ENCODE results near the gene PGBD5. TPM values are rescaled to one million over a fixed set of nuclear protein-coding genes. Genes with fewer than 3 reads are reported as not detected.

The PGBD5 gene
- total RNA-seq, 1 donor from 2014 or later, result 1.8 TPM

- Mint-ChIP-seq H3K9me3 (ENCODE audit: low read depth) (no peaks in the 10 kb centered on the region), H3K4me1 (ENCODE audit: low read depth) (no peaks in the 10 kb centered on the region), H3K27me3 (ENCODE audit: low read depth) (peaks cover 23% of the 10 kb centered on the region), H3K36me3 (ENCODE audit: low read depth) (no peaks in the 10 kb centered on the region), H3K27ac (ENCODE audit: unreplicated experiment) (no peak overlapping the region), H3K4me3 (ENCODE audit: unreplicated experiment) (no peak overlapping the region)
- TF ChIP-seq CTCF (IDR thresholded peaks at IDR 0.05), result no peak
- no peak for DNase-seq (ENCODE audit: low spot score)
These were observed 4.4 kb upstream of the PGBD5 start for GRCh38 chr1:230430499-230430898.

GRCh38 chr1:230429067-230429735, 3.1 kb upstream of the PGBD5 start:
- no peak for TF ChIP-seq CTCF (IDR thresholded peaks at IDR 0.05)
- H3K36me3 Mint-ChIP-seq (ENCODE audit: low read depth), result no peaks in the 10 kb centered on the region
- peaks cover 28% of the 10 kb centered on the region for H3K27me3 Mint-ChIP-seq (ENCODE audit: low read depth)
- H3K27ac Mint-ChIP-seq (ENCODE audit: unreplicated experiment), result no peak overlapping the region
- DNase-seq (ENCODE audit: low spot score), result no peak
- peaks cover 11% of the 10 kb centered on the region for H3K4me1 Mint-ChIP-seq (ENCODE audit: low read depth)
- no peaks in the 10 kb centered on the region for H3K9me3 Mint-ChIP-seq (ENCODE audit: low read depth)
- no peak overlapping the region for H3K4me3 Mint-ChIP-seq (ENCODE audit: unreplicated experiment)

DNA sequence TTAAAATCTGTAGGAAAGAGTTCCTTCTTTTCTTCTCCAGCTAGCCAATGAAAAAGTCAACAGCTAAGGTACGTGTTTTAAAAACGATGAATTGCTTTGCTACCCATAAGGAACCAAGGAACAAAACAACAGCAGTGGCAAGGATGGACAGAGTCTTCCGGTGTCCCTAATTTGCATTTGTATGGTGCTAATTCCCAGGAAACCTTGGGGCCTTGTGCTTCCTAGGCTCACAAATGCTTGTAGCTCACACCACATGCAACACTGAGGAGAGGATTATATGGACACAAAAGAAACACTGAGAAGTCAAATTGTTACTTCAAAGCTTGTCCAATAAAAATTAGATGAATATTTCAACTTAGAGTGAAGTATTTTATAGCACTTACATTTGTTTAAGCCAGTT, 1.8 kb upstream of the PGBD5 start:
- no peak overlapping the region for H3K4me3 Mint-ChIP-seq (ENCODE audit: unreplicated experiment)

DNA sequence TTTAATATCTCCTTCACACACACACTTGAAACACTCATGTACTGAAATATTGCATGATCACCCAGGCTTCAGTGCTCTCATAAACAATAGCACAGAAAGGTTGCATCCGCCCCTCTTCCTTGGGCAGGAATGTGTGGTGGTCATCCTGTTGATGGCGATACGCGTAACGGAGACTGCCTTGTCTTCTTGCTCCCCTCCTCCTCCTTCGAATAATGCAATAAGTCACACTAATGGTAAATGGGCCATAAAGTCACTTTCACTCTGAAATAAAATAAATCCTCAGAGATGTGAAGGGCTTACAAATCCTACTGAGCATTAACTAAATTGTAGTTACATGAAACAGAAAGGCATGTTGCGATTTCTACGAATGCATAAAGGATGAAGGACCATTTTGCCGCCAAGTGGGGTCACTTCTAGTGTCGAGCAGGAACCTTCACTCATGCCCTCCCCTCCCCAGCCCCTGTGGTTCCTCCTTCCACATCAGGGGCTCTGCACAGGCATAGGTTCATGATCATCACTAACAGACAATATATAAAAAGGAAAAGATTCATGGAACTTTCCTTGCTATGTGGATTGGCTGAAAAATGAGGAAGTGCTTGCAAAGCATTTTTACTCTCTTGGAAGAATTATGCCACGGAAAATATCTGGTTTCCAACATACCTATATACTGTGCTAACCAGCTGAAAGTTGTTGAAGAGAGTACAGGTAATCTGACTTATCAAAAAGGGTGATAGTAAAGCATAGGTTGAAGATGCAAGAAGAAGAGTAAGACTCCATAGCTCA, 1.2 kb upstream of the PGBD5 start:
- Mint-ChIP-seq H3K27me3 (ENCODE audit: low read depth) (peaks cover 41% of the 10 kb centered on the region), H3K27ac (ENCODE audit: unreplicated experiment) (no peak overlapping the region), H3K4me1 (ENCODE audit: low read depth) (peaks cover 14% of the 10 kb centered on the region), H3K4me3 (ENCODE audit: unreplicated experiment) (peak overlapping the region; percentile 10), H3K36me3 (ENCODE audit: low read depth) (no peaks in the 10 kb centered on the region), H3K9me3 (ENCODE audit: low read depth) (no peaks in the 10 kb centered on the region)
- DNase-seq (ENCODE audit: low spot score), result no peak
- no peak for TF ChIP-seq CTCF (IDR thresholded peaks at IDR 0.05)

More for the DNA sequence above, 1.8 kb upstream of the PGBD5 start:
- no peaks in the 10 kb centered on the region for H3K36me3 Mint-ChIP-seq (ENCODE audit: low read depth)
- peaks cover 12% of the 10 kb centered on the region for H3K4me1 Mint-ChIP-seq (ENCODE audit: low read depth)
- no peaks in the 10 kb centered on the region for H3K9me3 Mint-ChIP-seq (ENCODE audit: low read depth)
- no peak for TF ChIP-seq CTCF (IDR thresholded peaks at IDR 0.05)
- no peak for DNase-seq (ENCODE audit: low spot score)
- H3K27me3 Mint-ChIP-seq (ENCODE audit: low read depth), result peaks cover 36% of the 10 kb centered on the region
- H3K27ac Mint-ChIP-seq (ENCODE audit: unreplicated experiment), result no peak overlapping the region

DNA sequence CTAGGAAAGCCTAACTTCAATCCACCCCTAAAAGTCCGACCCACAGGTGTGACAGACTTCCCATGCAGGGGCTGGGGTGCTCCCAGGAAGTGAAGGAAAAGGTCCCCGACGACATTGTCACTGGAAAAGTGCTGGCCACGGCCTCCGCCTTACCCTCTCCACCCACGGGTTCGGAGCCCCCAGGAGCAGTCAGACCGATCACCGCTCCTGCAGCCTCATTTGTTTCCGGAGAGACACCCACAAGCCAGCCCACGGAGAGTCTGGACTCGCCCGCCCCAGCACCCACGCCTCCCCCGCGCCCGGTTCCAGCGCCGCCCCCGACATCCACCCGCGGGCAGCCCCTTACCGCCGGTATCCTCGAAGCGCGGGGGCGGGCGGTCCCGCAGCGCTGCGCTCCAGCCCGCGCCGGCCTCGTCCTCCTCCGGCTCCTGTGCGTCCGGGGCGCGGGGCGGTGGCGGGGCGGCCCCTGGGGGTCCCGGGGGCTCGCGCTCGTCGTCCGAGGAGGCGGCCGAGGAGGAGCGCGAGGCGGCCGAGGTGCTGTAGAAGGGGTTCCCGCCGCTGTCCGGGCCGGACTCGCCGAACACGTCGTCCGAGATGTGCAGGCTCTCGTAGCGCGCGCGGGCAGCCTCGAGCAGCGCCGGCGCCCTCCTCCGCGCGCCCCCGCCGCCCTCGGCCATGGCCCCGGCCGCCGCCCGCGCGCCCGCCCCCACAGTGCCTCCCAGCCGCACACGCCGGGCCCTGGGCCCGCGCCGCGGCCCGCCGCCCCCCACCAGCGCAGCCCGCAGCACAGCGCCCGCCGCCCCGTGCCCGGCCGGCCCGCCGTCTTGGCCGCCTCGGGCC, 660 bp downstream of the PGBD5 start:
- Mint-ChIP-seq H3K4me1 (ENCODE audit: low read depth) (peaks cover 17% of the 10 kb centered on the region), H3K9me3 (ENCODE audit: low read depth) (no peaks in the 10 kb centered on the region), H3K4me3 (ENCODE audit: unreplicated experiment) (peak overlapping the region; percentile 52), H3K27ac (ENCODE audit: unreplicated experiment) (no peak overlapping the region), H3K36me3 (ENCODE audit: low read depth) (no peaks in the 10 kb centered on the region), H3K27me3 (ENCODE audit: low read depth) (peaks cover 49% of the 10 kb centered on the region)
- no peak for TF ChIP-seq CTCF (IDR thresholded peaks at IDR 0.05)
- no peak for DNase-seq (ENCODE audit: low spot score)

Measured in chondrocyte (in vitro differentiated cells).